ENCODE measurements around the gene SLC16A13.

DNA sequence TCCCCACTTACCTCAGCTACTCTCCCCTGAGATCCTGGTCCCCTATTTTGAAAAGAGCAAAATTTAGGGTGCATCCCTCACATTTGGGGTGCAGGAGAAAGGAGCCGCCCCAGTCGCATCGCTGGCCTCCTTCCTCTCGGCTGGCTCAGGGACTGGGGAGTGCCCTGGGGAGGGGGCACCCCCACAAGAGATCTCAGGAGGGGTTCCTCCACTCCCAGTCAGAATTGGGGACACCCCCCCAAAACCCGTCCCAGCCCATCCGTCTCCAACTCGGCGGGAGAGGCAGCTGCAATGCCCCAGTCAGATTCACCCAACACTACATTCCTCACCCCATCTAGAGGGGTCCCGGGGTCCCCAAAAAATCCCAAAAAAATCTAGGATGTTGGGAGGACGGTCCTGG is 16.4 kb upstream of the SLC16A13 start:
- TF ChIP-seq, protein P1, sequence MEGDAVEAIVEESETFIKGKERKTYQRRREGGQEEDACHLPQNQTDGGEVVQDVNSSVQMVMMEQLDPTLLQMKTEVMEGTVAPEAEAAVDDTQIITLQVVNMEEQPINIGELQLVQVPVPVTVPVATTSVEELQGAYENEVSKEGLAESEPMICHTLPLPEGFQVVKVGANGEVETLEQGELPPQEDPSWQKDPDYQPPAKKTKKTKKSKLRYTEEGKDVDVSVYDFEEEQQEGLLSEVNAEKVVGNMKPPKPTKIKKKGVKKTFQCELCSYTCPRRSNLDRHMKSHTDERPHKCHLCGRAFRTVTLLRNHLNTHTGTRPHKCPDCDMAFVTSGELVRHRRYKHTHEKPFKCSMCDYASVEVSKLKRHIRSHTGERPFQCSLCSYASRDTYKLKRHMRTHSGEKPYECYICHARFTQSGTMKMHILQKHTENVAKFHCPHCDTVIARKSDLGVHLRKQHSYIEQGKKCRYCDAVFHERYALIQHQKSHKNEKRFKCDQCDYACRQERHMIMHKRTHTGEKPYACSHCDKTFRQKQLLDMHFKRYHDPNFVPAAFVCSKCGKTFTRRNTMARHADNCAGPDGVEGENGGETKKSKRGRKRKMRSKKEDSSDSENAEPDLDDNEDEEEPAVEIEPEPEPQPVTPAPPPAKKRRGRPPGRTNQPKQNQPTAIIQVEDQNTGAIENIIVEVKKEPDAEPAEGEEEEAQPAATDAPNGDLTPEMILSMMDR (IDR thresholded peaks at IDR 0.05; ENCODE audit: extremely low read depth in 1 of 2, insufficient read depth in 1 of 2, low read depth in 1 of 2, low read length in 2 of 2), result no peak
- TF ChIP-seq EZH2 (IDR thresholded peaks at IDR 0.05; ENCODE audit: borderline replicate concordance, low read depth, low read length, severe bottlenecking), result no peak
- TF ChIP-seq POLR2A (IDR thresholded peaks at IDR 0.05; ENCODE audit: low read depth, low read length), result no peak
- TF ChIP-seq, protein P2, sequence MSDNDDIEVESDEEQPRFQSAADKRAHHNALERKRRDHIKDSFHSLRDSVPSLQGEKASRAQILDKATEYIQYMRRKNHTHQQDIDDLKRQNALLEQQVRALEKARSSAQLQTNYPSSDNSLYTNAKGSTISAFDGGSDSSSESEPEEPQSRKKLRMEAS (IDR thresholded peaks at IDR 0.05; ENCODE audit: insufficient read depth, insufficient read length), result no peak
